GM21367 (cell line): ENCODE results near the gene MALAT1.
"Not testable (repeated sequence)": the region's sequence is repeated elsewhere in the genome, so short reads cannot be mapped to it uniquely, and the experiment has no call there.

Experiments used
- ATAC-seq: cut with Tn5 transposase; IDR thresholded peaks from one replicate; pipeline ENCODE4 v1.9.1; 2021; ENCODE audit not compliant: unreplicated experiment

Gene MALAT1

GRCh38 chr11:65516135-65516968 is 17.5 kb downstream of the MALAT1 start:
- ATAC-seq = no peak

- not testable (repeated sequence) for ATAC-seq
Measured at GRCh38 chr11:65518941-65519549, 20.2 kb downstream of the MALAT1 start.

GRCh38 chr11:65521777-65522521 is 23.1 kb downstream of the MALAT1 start:
- not testable (repeated sequence) for ATAC-seq

DNA sequence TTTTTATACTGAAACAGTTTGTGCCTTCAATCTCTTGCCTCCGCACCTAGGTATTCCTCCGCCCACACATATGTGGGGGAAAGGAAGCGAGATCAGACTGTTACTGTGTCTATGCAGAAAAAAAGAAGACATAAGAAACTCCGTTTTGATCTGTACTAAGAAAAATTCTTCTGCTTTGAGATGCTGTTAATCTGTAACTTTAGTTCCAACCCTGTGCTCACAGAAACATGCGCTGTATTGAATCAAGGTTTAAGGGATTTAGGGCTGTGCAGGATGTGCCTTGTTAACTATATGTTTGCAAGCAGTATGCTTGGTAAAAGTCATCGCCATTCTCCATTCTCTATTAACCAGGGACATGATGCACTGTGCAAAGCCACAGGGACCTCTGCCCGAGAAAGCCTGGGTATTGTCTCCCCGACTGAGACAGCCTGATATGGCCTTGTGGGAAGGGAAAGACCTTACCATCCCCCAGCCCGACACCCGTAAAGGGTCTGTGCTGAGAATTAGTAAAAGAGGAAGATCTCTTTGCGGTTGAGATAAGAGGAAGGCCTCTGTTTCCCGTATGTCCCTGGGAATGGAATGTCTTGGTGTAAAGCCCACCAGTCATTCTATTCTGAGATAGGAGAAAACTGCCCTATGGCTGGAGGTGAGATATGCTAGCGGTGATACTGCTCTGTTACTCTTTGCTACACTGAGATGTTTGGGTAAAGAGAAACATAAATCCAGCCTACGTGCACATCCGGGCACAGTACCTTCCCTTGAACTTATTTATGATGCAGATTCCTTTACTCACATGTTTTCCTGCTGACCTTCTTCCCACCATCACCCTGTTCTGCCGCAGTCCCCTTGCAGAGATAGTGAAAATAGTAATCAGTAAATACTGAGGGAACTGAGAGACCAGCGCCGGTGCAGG is 24.1 kb downstream of the MALAT1 start:
- not testable (repeated sequence) for ATAC-seq

GRCh38 chr11:65523631-65523968 is 24.8 kb downstream of the MALAT1 start:
- not testable (repeated sequence) for ATAC-seq

DNA sequence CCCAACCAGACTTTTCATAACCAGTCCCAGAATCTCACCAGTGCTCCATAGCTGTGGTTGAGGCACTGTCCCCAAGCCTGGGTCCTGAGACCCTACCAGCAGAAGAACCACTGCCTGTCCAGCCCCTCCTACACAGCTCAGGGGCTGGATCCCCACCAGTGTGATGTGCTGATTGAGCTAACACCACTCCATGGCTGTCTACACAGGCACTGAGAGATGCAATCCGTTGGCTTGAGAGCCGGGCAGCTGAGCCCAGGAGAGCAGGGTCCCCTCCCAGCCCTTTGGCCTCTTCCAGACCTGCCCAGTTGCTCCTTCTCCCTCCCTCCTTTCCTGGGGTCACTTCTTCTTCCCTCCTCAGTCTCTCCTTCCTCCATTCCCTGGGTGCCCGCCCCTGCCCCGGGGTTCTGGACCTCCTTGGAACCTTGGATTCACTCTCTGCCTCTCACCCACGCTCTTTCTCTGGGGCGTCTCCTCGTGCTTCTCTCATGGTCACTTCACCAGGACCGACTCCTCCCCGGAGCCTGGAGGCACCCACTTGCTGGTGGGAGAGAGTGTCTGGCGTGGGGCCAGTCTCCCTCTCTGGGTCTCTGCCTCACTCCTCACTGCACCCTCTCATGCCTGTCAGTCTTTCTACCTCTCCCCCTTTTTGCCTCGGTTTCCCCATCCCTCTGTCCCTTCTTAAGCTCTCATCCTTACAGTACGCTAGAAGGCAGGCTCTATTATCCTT is 25.3 kb downstream of the MALAT1 start:
- no peak for ATAC-seq

GRCh38 chr11:65524741-65525545 is 26.1 kb downstream of the MALAT1 start, which contains the start of gene SCYL1:
SCYL1 (plus strand) TSS chr11:65525083; CDS start chr11:65525154, 71 bp downstream.
- ATAC-seq = peak; percentile 52

GRCh38 chr11:65525546-65526480 is 27.0 kb downstream of the MALAT1 start:
- ATAC-seq = no peak

- ATAC-seq = no peak
Measured at GRCh38 chr11:65526744-65527143, 27.9 kb downstream of the MALAT1 start.

GRCh38 chr11:65528819-65529350 is 30.0 kb downstream of the MALAT1 start:
- no peak for ATAC-seq

- ATAC-seq = no peak
Measured at GRCh38 chr11:65529475-65530156, 30.8 kb downstream of the MALAT1 start.

DNA sequence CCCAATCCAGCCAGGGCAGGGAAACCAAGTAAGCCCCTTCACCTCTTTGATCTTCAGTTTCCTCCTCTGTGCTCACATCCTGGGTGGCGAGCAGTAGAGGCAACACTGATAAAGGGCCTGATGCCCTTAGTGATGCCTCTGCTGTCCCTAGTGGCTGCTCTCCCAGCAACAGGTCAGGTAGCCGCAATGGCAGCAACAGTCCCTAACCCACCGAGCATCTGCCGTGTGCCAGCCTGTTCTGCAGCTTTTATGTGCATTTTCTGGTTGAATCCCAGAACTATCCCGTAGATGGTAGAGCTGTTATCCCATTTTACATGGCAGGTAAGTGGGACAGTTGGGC is 31.3 kb downstream of the MALAT1 start:
- no peak for ATAC-seq

DNA sequence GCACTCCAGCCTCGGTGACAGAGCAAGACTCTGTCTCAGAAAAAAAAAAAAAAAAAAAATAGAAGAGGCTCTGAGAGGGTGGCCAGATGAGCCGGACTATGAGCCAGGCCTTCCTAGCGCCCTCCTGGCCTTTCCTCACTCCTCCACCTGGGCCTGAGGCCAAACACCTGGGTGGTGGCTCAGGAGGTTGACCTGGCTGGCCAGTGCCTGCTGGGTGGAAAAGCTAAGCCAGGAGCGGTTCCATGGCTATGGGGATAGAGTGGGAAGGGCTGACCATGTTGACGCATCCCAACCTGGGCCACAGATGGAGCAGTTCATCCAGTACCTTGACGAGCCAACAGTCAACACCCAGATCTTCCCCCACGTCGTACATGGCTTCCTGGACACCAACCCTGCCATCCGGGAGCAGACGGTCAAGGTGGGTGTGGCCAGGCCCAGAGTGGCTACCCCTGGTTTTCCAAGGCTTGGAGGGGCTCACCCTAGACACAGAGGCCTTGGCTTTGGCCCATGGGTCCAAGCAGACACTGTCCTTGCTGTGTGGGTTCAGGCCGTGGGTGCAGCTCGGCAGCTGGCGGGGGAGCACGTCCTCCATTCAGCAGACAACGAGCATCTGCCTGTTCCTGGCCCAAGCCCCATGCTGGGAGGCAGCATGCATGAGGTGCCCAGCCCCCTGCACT is 33.7 kb downstream of the MALAT1 start:
- ATAC-seq = no peak

GRCh38 chr11:65535102-65535501 is 36.3 kb downstream of the MALAT1 start:
- no peak for ATAC-seq

DNA sequence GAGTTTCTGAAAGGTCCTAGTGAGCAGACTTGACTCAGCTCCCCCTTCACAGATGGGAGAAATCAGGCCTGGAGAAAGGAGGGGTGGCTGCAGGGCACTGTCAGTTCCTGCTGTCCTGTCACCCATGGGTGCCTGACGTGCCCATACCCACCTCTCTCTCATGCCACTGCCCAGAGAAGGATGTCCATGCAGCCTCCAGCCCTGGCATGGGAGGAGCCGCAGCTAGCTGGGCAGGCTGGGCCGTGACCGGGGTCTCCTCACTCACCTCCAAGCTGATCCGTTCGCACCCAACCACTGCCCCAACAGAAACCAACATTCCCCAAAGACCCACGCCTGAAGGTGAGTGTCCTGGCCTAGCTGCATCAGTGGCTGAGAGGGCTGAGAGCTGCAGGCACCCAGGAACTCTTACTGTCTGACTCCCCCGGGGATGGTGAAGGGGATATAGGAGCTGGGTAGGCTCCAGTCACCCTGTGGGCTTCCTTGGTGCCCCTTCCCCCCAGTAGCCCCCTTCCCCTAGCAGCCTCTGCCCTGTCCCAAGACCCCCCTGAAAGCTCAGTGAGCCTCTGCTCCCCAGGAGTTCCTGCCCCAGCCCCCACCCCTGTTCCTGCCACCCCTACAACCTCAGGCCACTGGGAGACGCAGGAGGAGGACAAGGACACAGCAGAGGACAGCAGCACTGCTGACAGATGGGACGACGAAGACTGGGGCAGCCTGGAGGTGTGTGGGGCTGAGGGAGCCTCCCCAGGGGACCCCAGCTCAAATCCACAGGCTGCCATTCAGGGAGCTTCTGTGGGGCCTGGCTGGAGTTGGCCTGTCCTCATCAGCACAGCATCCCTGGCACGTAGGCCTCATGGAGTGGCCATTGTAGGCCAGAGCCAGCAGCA is 37.8 kb downstream of the MALAT1 start:
- no peak for ATAC-seq

GRCh38 chr11:65537296-65537597 is 38.4 kb downstream of the MALAT1 start:
- ATAC-seq = no peak
